ENCODE measurements around the gene CCDC187. TPM values are rescaled to one million over a fixed set of nuclear protein-coding genes. Genes with fewer than 3 reads are reported as not detected.

CCDC187 gene
- total and polyA plus RNA-seq, 2 of the 13 experiments (the other 11 are each of a cell fraction or from before 2014, with no cell fraction given), result 0.03 to 0.13 TPM

DNA sequence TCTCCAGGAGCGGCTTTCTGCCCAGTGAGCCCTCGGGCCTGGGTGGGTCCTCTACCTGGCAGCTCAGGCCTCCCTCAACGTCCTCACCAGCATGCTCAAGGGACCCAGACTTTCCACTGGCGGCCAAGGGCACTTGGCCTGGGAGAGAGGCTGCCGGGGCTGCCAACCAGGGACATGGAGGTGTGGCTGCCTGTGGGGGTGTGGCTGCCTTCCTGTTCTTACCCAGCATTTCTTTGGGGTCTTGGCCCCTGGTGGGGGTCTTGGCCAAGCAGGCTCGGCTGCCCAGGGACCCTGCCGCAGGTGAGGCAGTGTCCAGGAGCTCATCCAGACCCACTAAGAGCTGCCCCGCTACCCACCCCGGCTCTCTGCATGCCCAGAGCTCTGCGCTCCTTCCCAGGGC, 51.0 kb downstream of the CCDC187 start (continued):
- TF ChIP-seq PCBP1 (IDR thresholded peaks at IDR 0.05; ENCODE audit: borderline replicate concordance, low read depth, low read length) (no peak), POLR2A (IDR thresholded peaks at IDR 0.05; ENCODE audit: insufficient read depth in 1 of 2, low read depth in 2 of 2, low read length in 2 of 2) (no peak), ZNF841 (CRISPR knock-in tag; IDR thresholded peaks at IDR 0.05; ENCODE audit: borderline replicate concordance) (no peak), GTF3A (CRISPR knock-in tag; conservative IDR thresholded peaks at IDR 0.05) (no peak), ZNF598 (CRISPR knock-in tag; IDR thresholded peaks at IDR 0.05; ENCODE audit: borderline replicate concordance) (no peak), E2F5 (CRISPR knock-in tag; conservative IDR thresholded peaks at IDR 0.05) (no peak), ZNF205 (CRISPR knock-in tag; IDR thresholded peaks at IDR 0.05) (no peak)
- TF ChIP-seq, protein P1, sequence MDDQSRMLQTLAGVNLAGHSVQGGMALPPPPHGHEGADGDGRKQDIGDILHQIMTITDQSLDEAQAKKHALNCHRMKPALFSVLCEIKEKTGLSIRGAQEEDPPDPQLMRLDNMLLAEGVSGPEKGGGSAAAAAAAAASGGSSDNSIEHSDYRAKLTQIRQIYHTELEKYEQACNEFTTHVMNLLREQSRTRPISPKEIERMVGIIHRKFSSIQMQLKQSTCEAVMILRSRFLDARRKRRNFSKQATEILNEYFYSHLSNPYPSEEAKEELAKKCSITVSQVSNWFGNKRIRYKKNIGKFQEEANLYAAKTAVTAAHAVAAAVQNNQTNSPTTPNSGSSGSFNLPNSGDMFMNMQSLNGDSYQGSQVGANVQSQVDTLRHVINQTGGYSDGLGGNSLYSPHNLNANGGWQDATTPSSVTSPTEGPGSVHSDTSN (CRISPR knock-in tag; IDR thresholded peaks at IDR 0.05; ENCODE audit: borderline replicate concordance), result no peak
- TF ChIP-seq, protein P2, sequence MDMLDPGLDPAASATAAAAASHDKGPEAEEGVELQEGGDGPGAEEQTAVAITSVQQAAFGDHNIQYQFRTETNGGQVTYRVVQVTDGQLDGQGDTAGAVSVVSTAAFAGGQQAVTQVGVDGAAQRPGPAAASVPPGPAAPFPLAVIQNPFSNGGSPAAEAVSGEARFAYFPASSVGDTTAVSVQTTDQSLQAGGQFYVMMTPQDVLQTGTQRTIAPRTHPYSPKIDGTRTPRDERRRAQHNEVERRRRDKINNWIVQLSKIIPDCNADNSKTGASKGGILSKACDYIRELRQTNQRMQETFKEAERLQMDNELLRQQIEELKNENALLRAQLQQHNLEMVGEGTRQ (IDR thresholded peaks at IDR 0.05; ENCODE audit: low read depth, low read length), result no peak
- TF ChIP-seq, protein P2 (CRISPR knock-in tag; IDR thresholded peaks at IDR 0.05; ENCODE audit: borderline replicate concordance), result no peak
